ENCODE measurements around the gene LSM7. TPM values are rescaled to one million over a fixed set of nuclear protein-coding genes. Genes with fewer than 3 reads are reported as not detected.

Gene LSM7
- total RNA-seq (100 to 1,000 TPM in 2 of 4 donors, 10 to 100 TPM in 2; 51.5 to 139 (median 100) TPM), polyA plus RNA-seq (100 to 1,000 TPM; 234 to 427 (median 235) TPM)

GRCh38 chr19:2328401-2329148 lies at the start of gene LSM7, which contains the start of gene SPPL2B:
Gene LSM7 (minus strand): TSS chr19:2328586. CDS start chr19:2328566, 20 bp downstream.
Gene SPPL2B (plus strand): TSS chr19:2328684. CDS start chr19:2328710, 26 bp downstream.
- peaks cover 0 to 65% (median 57%) of the 10 kb centered on the region in 4 donors for H3K4me1 ChIP-seq
- intact Hi-C loops (cut with DNase I): loop anchor here (5.0 kb wide), 2 partner anchors 56 to 176 kb away; partner anchors contain the start of gene AP3D1

GRCh38 chr19:2376784-2377519 lies 48.6 kb upstream of the LSM7 start:
- peaks cover 0 to 3% (median 0%) of the 10 kb centered on the region in 3 donors for H3K27me3 ChIP-seq
- DNase-seq: no peak

More at GRCh38 chr19:2328401-2329148, at the start of gene LSM7, which contains the start of gene SPPL2B:
- Histone ChIP-seq H3K9me3 (no peaks in the 10 kb centered on the region), H3K27me3 (no peaks in the 10 kb centered on the region), H3K36me3 (peaks cover 0 to 20% (median 8%) of the 10 kb centered on the region in 4 donors), H3K27ac (peak within 1 kb of the TSS; percentile 73 to 88 (median 82)), H3K4me3 (peak within 1 kb of the TSS; percentile 80 to 98 (median 90))
- TF ChIP-seq POLR2A (IDR thresholded peaks at IDR 0.05) (peak; percentile 34 to 59), CTCF (IDR thresholded peaks at IDR 0.05) (no peak), POLR2AphosphoS5 (IDR thresholded peaks at IDR 0.05) (peak; percentile 59 to 88 (median 88)), EP300 (IDR thresholded peaks at IDR 0.05) (no peak)
- DNase-seq: peak; percentile 95
- WGBS, 2 donors: 0% methylated on average over 89 of the region's 89 CpGs

GRCh38 chr19:2375353-2376121 lies 47.2 kb upstream of the LSM7 start:
- TF ChIP-seq EP300 (IDR thresholded peaks at IDR 0.05) (no peak), POLR2A (IDR thresholded peaks at IDR 0.05) (no peak), CTCF (IDR thresholded peaks at IDR 0.05) (no peak), POLR2AphosphoS5 (IDR thresholded peaks at IDR 0.05) (no peak)
- Histone ChIP-seq H3K27me3 (peaks cover 0 to 13% (median 8%) of the 10 kb centered on the region in 3 donors), H3K9me3 (no peaks in the 10 kb centered on the region), H3K4me1 (no peaks in the 10 kb centered on the region), H3K27ac (no peak overlapping the region), H3K36me3 (no peaks in the 10 kb centered on the region), H3K4me3 (no peak overlapping the region)
- intact Hi-C loops (cut with DNase I): no loop called here
- no peak for DNase-seq
- 85 to 86% methylated on average over 7 of the region's 7 CpGs for WGBS, 2 donors

More at GRCh38 chr19:2376784-2377519, 48.6 kb upstream of the LSM7 start:
- 60 to 80% methylated on average over 15 of the region's 15 CpGs for WGBS, 2 donors
- no peak for TF ChIP-seq POLR2AphosphoS5 (IDR thresholded peaks at IDR 0.05)
- Histone ChIP-seq H3K36me3 (no peaks in the 10 kb centered on the region), H3K27ac (no peak overlapping the region), H3K9me3 (no peaks in the 10 kb centered on the region), H3K4me3 (no peak overlapping the region), H3K4me1 (no peaks in the 10 kb centered on the region)
- intact Hi-C loops (cut with DNase I): no loop called here

GRCh38 chr19:2374808-2375207 lies 46.4 kb upstream of the LSM7 start:
- H3K9me3 ChIP-seq: no peaks in the 10 kb centered on the region
- H3K27ac ChIP-seq: no peak overlapping the region
- H3K27me3 ChIP-seq: peaks cover 0 to 19% (median 8%) of the 10 kb centered on the region in 3 donors
- TF ChIP-seq POLR2AphosphoS5 (IDR thresholded peaks at IDR 0.05): no peak
- no peak for TF ChIP-seq EP300 (IDR thresholded peaks at IDR 0.05)
- no peak for TF ChIP-seq POLR2A (IDR thresholded peaks at IDR 0.05)
- TF ChIP-seq CTCF (IDR thresholded peaks at IDR 0.05): no peak
- no peak for DNase-seq
- H3K36me3 ChIP-seq: no peaks in the 10 kb centered on the region
- intact Hi-C loops (cut with DNase I): no loop called here
- H3K4me1 ChIP-seq: no peaks in the 10 kb centered on the region
- 82 to 91% methylated on average over 13 of the region's 13 CpGs for WGBS, 2 donors
- no peak overlapping the region for H3K4me3 ChIP-seq
